CD4-positive, alpha-beta T cell (primary cell): ENCODE results near the gene PLXDC2. TPM values are rescaled to one million over a fixed set of nuclear protein-coding genes. Genes with fewer than 3 reads are reported as not detected.

Experiments
- ATAC-seq: fragments of 200-7000 bp; cut with Tn5 transposase; one replicate; pipeline ENCODE4 v1.10.0; 2022; ENCODE audit warnings: mild to moderate bottlenecking; ENCODE audit not compliant: poor library complexity
- CTCF ChIA-PET: fragments of 350-600 bp; sonication (Branson Sonifier 250); formaldehyde crosslinking; loops from one replicate; lab custom pipeline; 2021; ENCODE audit warnings: antibody characterized with exemption, inconsistent platforms; lab: Charles Lee
- POLR2A ChIA-PET: fragments of 350-600 bp; sonication (Branson Sonifier 250); formaldehyde crosslinking; loops from one replicate; lab custom pipeline; 2021; ENCODE audit warnings: antibody characterized with exemption, inconsistent platforms; lab: Charles Lee
- DNase-seq, 14 experiments: peaks; one replicate each; pipeline ENCODE4 v3.0.0-alpha.2; 2013 to 2020; ENCODE audit warnings: mixed read lengths in 2 of 14
- H3K27ac ChIP-seq, 2 donors: one replicate each; pipeline versions ENCODE4 v1.5.1 to v1.7.0; 2013; ENCODE audit warnings: low read length in 2 of 2, low read depth in 1 of 2, mild to moderate bottlenecking in 1 of 2
- H3K27me3 ChIP-seq, 2 experiments: 1 replicate in 1 of 2; 2 replicates in 1 of 2; pipeline versions ENCODE4 v1.6.1 to v1.7.0; 2013; ENCODE audit warnings: low read length in 2 of 2, control low read depth in 1 of 2, mild to moderate bottlenecking in 1 of 2, moderate library complexity in 1 of 2; ENCODE audit not compliant: insufficient read depth in 2 of 2, control insufficient read depth in 1 of 2
- H3K36me3 ChIP-seq: one replicate; pipeline ENCODE4 v1.6.1; 2013; ENCODE audit warnings: low read length, control low read depth; ENCODE audit not compliant: insufficient read depth
- H3K4me1 ChIP-seq: one replicate; pipeline ENCODE4 v1.6.1; 2013; ENCODE audit warnings: low read length, control low read depth; ENCODE audit not compliant: insufficient read depth
- H3K4me3 ChIP-seq: one replicate; pipeline ENCODE4 v1.5.1; 2013; ENCODE audit warnings: mild to moderate bottlenecking, low read length, moderate library complexity
- H3K9me3 ChIP-seq, 2 experiments: 1 replicate in 1 of 2; 2 replicates in 1 of 2; pipeline versions ENCODE4 v1.6.1 to v1.7.0; 2013; ENCODE audit warnings: low read length in 2 of 2, mild to moderate bottlenecking in 2 of 2, control low read depth in 1 of 2, moderate library complexity in 1 of 2; ENCODE audit not compliant: control insufficient read depth in 1 of 2, insufficient read depth in 1 of 2
- H3K27ac Mint-ChIP-seq: one replicate; pipeline ENCODE4 v1.8.0; 2020; ENCODE audit warnings: mixed read lengths
- H3K27me3 Mint-ChIP-seq: one replicate; pipeline ENCODE4 v1.8.0; 2021; ENCODE audit warnings: mixed read lengths
- H3K36me3 Mint-ChIP-seq: one replicate; pipeline ENCODE4 v1.8.0; 2021; ENCODE audit warnings: low read depth, mixed read lengths
- H3K4me1 Mint-ChIP-seq: one replicate; pipeline ENCODE4 v1.8.0; 2021; ENCODE audit warnings: low read depth, mixed read lengths
- H3K4me3 Mint-ChIP-seq: one replicate; pipeline ENCODE4 v1.8.0; 2020; ENCODE audit warnings: mild to moderate bottlenecking, mixed read lengths
- H3K9me3 Mint-ChIP-seq: one replicate; pipeline ENCODE4 v1.8.0; 2020; ENCODE audit warnings: mixed read lengths
- intact Hi-C, 2 experiments: fragments of 100-400 bp; cut with DNase I in 1 of 2; cut with micrococcal nuclease in 1 of 2; formaldehyde crosslinking; loops; one replicate each; pipeline versions ENCODE4 v1.15.1 to v1.9.0; 2023 to 2025; cut with DNase I, micrococcal nuclease
- total RNA-seq, 174 experiments: library from RNA in 2 of 174; stranded (reverse) in 2 of 174; gene quantifications; one replicate each; pipeline ENCODE4 v1.2.3 and lab custom pipeline; 2021 to 2026
- TF ChIP-seq, protein P1 (sequence below): fragments of 200-600 bp; IDR thresholded peaks from one replicate; pipeline ENCODE4 v1.8.0; 2022; ENCODE audit warnings: antibody characterized with exemption, mild to moderate bottlenecking

The PLXDC2 gene
- total RNA-seq, 2 experiments from 2014 or later: 0.41 to 0.61 TPM

DNA sequence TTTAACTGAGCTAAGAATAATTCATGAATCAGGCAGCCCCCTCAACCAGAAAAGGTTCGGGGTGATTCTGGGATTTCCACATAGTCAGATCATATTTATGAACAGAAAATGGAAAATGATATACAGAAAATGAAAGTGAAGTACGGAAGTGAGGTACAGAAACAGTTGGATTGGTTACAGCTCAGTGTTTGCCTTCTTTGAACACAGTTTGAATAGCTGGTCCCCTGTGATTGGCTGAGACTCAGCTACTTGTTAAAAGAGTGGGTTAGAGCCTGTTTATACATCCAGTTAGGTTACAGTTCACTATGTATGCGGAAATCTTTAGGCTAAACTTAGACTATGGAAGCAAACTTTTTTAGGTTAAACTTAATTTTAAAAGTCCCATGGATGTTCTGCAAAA, 511.7 kb downstream of the PLXDC2 start:
- Histone ChIP-seq H3K27me3 (no peaks in the 10 kb centered on the region), H3K36me3 (no peaks in the 10 kb centered on the region), H3K4me1 (no peaks in the 10 kb centered on the region), H3K4me3 (no peak overlapping the region), H3K9me3 (peaks cover 0 to 6% of the 10 kb centered on the region in 2 experiments), H3K27ac (no peak overlapping the region)
- no peaks in the 10 kb centered on the region for H3K27me3 Mint-ChIP-seq
- H3K27ac Mint-ChIP-seq: no peak overlapping the region
- ATAC-seq (no peak), DNase-seq (no peak)
- CTCF ChIA-PET: no interaction called here
- TF ChIP-seq, protein P1, sequence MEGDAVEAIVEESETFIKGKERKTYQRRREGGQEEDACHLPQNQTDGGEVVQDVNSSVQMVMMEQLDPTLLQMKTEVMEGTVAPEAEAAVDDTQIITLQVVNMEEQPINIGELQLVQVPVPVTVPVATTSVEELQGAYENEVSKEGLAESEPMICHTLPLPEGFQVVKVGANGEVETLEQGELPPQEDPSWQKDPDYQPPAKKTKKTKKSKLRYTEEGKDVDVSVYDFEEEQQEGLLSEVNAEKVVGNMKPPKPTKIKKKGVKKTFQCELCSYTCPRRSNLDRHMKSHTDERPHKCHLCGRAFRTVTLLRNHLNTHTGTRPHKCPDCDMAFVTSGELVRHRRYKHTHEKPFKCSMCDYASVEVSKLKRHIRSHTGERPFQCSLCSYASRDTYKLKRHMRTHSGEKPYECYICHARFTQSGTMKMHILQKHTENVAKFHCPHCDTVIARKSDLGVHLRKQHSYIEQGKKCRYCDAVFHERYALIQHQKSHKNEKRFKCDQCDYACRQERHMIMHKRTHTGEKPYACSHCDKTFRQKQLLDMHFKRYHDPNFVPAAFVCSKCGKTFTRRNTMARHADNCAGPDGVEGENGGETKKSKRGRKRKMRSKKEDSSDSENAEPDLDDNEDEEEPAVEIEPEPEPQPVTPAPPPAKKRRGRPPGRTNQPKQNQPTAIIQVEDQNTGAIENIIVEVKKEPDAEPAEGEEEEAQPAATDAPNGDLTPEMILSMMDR: no peak
- no peaks in the 10 kb centered on the region for H3K36me3 Mint-ChIP-seq
- H3K9me3 Mint-ChIP-seq: peaks cover 13% of the 10 kb centered on the region
- H3K4me3 Mint-ChIP-seq: no peak overlapping the region
- POLR2A ChIA-PET: no interaction called here
- no peaks in the 10 kb centered on the region for H3K4me1 Mint-ChIP-seq
- intact Hi-C loops: no loop called here

DNA sequence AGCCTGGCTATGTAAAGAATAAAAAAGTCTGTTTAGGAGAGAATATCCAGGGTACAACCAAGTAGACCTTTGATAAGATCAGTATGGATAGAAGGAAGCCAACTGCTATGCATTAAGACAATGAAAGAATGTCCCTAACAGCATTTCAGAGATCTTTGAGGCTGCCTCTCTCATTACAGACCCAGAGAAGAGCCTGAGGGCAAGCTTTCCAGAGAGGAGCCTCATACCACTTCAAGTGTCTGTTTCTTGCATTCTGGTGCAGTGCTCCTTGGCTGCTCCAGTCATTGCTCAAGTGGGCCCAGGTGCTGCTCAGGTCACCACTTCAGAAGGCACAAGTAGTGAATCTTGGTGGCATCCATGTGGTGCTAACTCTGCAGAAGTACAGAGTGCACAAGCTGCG, 514.0 kb downstream of the PLXDC2 start:
- H3K9me3 ChIP-seq: peaks cover 6 to 7% of the 10 kb centered on the region in 2 experiments
- Mint-ChIP-seq H3K9me3 (peaks cover 17% of the 10 kb centered on the region), H3K4me1 (no peaks in the 10 kb centered on the region), H3K27me3 (no peaks in the 10 kb centered on the region), H3K4me3 (no peak overlapping the region), H3K27ac (no peak overlapping the region), H3K36me3 (no peaks in the 10 kb centered on the region)
- no peak overlapping the region for H3K27ac ChIP-seq
- H3K4me1 ChIP-seq: no peaks in the 10 kb centered on the region
- DNase-seq (no peak), ATAC-seq (no peak)
- H3K4me3 ChIP-seq: no peak overlapping the region
- no peaks in the 10 kb centered on the region for H3K27me3 ChIP-seq
- TF ChIP-seq, protein P1: no peak
- ChIA-PET POLR2A (no interaction called here), CTCF (no interaction called here)
- no peaks in the 10 kb centered on the region for H3K36me3 ChIP-seq
- intact Hi-C loops: no loop called here

DNA sequence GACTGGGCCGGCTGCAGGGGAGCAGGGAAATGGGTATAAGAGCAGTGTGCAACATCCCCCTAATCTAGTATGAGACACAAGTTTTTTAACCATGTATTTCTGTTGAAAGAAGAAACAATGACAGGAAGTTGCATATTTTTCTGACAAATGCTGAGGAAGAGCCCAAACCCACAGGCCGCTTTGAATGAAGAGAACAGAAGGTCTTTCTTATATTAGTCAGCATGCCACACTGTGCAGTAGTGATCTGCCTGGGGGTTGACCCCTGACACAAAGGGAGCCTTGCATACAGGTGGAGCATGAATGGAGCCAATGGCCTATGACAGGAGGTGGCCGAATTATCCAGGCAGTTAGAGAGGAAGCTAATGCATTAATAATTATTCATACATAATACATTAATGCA, 518.3 kb downstream of the PLXDC2 start:
- POLR2A ChIA-PET: no interaction called here
- CTCF ChIA-PET: no interaction called here
- no peak overlapping the region for H3K4me3 Mint-ChIP-seq

More for the DNA sequence above, 518.3 kb downstream of the PLXDC2 start:
- intact Hi-C loops: no loop called here
- H3K27ac ChIP-seq: no peak overlapping the region
- H3K36me3 ChIP-seq: no peaks in the 10 kb centered on the region
- no peaks in the 10 kb centered on the region for H3K4me1 Mint-ChIP-seq
- H3K27me3 ChIP-seq: no peaks in the 10 kb centered on the region
- H3K36me3 Mint-ChIP-seq: no peaks in the 10 kb centered on the region
- H3K27me3 Mint-ChIP-seq: no peaks in the 10 kb centered on the region
- H3K4me1 ChIP-seq: no peaks in the 10 kb centered on the region
- TF ChIP-seq, protein P1: no peak
- DNase-seq: no peak
- no peak overlapping the region for H3K27ac Mint-ChIP-seq
- peaks cover 7 to 12% of the 10 kb centered on the region in 2 experiments for H3K9me3 ChIP-seq
- no peak for ATAC-seq
- peaks cover 17% of the 10 kb centered on the region for H3K9me3 Mint-ChIP-seq
- H3K4me3 ChIP-seq: no peak overlapping the region
